ENCODE data around the gene KCNAB1.

GRCh38 chr3:156368189-156368588, 247.8 kb downstream of the KCNAB1 start:
- TF ChIP-seq POLR2AphosphoS5 (IDR thresholded peaks at IDR 0.05; ENCODE audit: low read depth, low read length) (no peak), TAF1 (IDR thresholded peaks at IDR 0.05; ENCODE audit: borderline replicate concordance, insufficient read depth, low read length) (no peak)

Data from PFSK-1 (cell line).